Fibroblast of mammary gland (primary cell): ENCODE measurements around the gene TMPRSS6.
A peak's percentile ranks its signal among the peaks of the same experiment; 100 is the strongest.

ENCODE experiments used
- DNase-seq: peaks from one replicate; pipeline ENCODE4 v3.0.0-alpha.2; 2010; ENCODE audit warnings: low read depth
- H3K4me3 ChIP-seq: 2 replicates; pipeline ENCODE4 v1.5.1; 2011; ENCODE audit warnings: low read depth, mild to moderate bottlenecking, low read length, moderate library complexity; ENCODE audit not compliant: control insufficient read depth
- CTCF ChIP-seq: conservative IDR thresholded peaks from 2 replicates; pipeline ENCODE4 v1.5.1; 2011; ENCODE audit warnings: low read depth, low read length, inconsistent platforms; ENCODE audit not compliant: control insufficient read depth, insufficient read depth

Gene TMPRSS6

GRCh38 chr22:37044634-37045625 lies 64.6 kb downstream of the TMPRSS6 start:
- DNase-seq = no peak
- H3K4me3 ChIP-seq = no peak overlapping the region

GRCh38 chr22:37043828-37044538 lies 65.5 kb downstream of the TMPRSS6 start:
- no peak overlapping the region for H3K4me3 ChIP-seq
- DNase-seq = peak; percentile 30
- TF ChIP-seq CTCF = peak; percentile 45

More at GRCh38 chr22:37044634-37045625, 64.6 kb downstream of the TMPRSS6 start:
- TF ChIP-seq CTCF = no peak

GRCh38 chr22:37043209-37043827 lies 66.2 kb downstream of the TMPRSS6 start:
- no peak for DNase-seq
- no peak overlapping the region for H3K4me3 ChIP-seq
- TF ChIP-seq CTCF = no peak

- DNase-seq = no peak
- no peak overlapping the region for H3K4me3 ChIP-seq
- TF ChIP-seq CTCF = no peak
These were observed 70.0 kb downstream of the TMPRSS6 start for GRCh38 chr22:37039466-37039865.

GRCh38 chr22:37037669-37038068 lies 71.8 kb downstream of the TMPRSS6 start:
- no peak for TF ChIP-seq CTCF
- no peak overlapping the region for H3K4me3 ChIP-seq
- no peak for DNase-seq

- TF ChIP-seq CTCF = no peak
- no peak for DNase-seq
- H3K4me3 ChIP-seq = no peak overlapping the region
These were observed 72.7 kb downstream of the TMPRSS6 start for GRCh38 chr22:37036655-37037377.
